Uterus (tissue), 2 donors: ENCODE data around the gene EIF5.

Experiments used
- POLR2A ChIP-seq, 2 donors: fragments of 450-650 bp; IDR thresholded peaks; one replicate each; pipeline ENCODE4 v1.6.1; 2016; ENCODE audit warnings: antibody characterized with exemption in 2 of 2, mild to moderate bottlenecking in 1 of 2, moderate library complexity in 1 of 2
- TF ChIP-seq, protein P1 (sequence below), 4 experiments: fragments of 200-600 bp in 2 of 4; fragments of 450-650 bp in 2 of 4; sonication (generic) in 2 of 4; IDR thresholded peaks; one replicate each; pipeline ENCODE4 v1.5.1; 2016 to 2019; ENCODE audit warnings: antibody characterized with exemption in 4 of 4, mild to moderate bottlenecking in 2 of 4, moderate library complexity in 1 of 4

- TF ChIP-seq, protein P1, sequence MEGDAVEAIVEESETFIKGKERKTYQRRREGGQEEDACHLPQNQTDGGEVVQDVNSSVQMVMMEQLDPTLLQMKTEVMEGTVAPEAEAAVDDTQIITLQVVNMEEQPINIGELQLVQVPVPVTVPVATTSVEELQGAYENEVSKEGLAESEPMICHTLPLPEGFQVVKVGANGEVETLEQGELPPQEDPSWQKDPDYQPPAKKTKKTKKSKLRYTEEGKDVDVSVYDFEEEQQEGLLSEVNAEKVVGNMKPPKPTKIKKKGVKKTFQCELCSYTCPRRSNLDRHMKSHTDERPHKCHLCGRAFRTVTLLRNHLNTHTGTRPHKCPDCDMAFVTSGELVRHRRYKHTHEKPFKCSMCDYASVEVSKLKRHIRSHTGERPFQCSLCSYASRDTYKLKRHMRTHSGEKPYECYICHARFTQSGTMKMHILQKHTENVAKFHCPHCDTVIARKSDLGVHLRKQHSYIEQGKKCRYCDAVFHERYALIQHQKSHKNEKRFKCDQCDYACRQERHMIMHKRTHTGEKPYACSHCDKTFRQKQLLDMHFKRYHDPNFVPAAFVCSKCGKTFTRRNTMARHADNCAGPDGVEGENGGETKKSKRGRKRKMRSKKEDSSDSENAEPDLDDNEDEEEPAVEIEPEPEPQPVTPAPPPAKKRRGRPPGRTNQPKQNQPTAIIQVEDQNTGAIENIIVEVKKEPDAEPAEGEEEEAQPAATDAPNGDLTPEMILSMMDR (IDR thresholded peaks at IDR 0.05): no peak
- TF ChIP-seq POLR2A (IDR thresholded peaks at IDR 0.05): no peak
Measured at GRCh38 chr14:103377522-103378037, 43.5 kb downstream of the EIF5 start.
